Activated T-cell treated with anti-CD3 and anti-CD28 coated beads, Interleukin-2, amount 50 U/mL, for 24 hours (primary cell): ENCODE data around the gene GDPD2.
"Not testable (repeated sequence)": the region's sequence is repeated elsewhere in the genome, so short reads cannot be mapped to it uniquely, and the experiment has no call there.

Experiments
- DNase-seq: peaks from one replicate; pipeline ENCODE4 v3.0.0-alpha.2; 2020
- H3K27ac Mint-ChIP-seq: 2 replicates; pipeline ENCODE4 v1.8.0; 2020; ENCODE audit warnings: mild to moderate bottlenecking, mixed read lengths
- H3K27me3 Mint-ChIP-seq: 2 replicates; pipeline ENCODE4 v1.8.0; 2020; ENCODE audit warnings: mixed read lengths
- H3K36me3 Mint-ChIP-seq: 2 replicates; pipeline ENCODE4 v1.8.0; 2020; ENCODE audit warnings: low read depth, mixed read lengths
- H3K4me1 Mint-ChIP-seq: 2 replicates; pipeline ENCODE4 v1.8.0; 2020; ENCODE audit warnings: low read depth, mixed read lengths
- H3K4me3 Mint-ChIP-seq: 2 replicates; pipeline ENCODE4 v1.8.0; 2020; ENCODE audit warnings: mild to moderate bottlenecking, moderate library complexity, mixed read lengths
- H3K9me3 Mint-ChIP-seq: 2 replicates; pipeline ENCODE4 v1.8.0; 2020; ENCODE audit warnings: mixed read lengths

GDPD2 gene, protein sequence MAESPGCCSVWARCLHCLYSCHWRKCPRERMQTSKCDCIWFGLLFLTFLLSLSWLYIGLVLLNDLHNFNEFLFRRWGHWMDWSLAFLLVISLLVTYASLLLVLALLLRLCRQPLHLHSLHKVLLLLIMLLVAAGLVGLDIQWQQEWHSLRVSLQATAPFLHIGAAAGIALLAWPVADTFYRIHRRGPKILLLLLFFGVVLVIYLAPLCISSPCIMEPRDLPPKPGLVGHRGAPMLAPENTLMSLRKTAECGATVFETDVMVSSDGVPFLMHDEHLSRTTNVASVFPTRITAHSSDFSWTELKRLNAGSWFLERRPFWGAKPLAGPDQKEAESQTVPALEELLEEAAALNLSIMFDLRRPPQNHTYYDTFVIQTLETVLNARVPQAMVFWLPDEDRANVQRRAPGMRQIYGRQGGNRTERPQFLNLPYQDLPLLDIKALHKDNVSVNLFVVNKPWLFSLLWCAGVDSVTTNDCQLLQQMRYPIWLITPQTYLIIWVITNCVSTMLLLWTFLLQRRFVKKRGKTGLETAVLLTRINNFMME

DNA sequence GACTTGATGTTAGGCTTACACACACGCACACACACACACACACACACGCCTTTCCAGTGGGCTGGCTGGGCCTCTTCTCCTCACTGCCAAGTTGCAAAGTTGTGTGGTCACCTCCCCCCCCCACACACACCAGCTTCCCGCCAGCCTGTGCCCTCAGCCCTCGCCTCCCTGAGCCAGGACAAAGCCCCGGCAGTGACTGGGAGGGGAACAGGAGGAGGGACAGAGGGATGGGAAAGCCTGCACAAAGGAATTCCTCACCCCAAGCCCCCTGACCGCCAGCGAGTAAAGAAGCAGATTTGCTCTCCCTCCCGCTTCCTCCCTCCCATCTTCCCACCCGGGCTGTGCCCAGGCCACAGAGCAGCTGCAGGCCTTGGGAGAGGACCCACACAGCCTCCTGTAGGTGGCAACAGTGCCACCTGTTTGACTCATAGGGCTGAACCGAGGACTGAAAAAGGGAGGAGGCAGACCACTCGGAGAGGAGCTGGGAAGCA is at the start of gene GDPD2:
TSS of gene GDPD2 (plus strand) at position 464 of the 491 bp plus-strand sequence. CDS start 1,671 bp downstream, outside the sequence.
- Mint-ChIP-seq H3K27ac (no peak within 1 kb of the TSS), H3K36me3 (peaks cover 4% of the 10 kb centered on the region), H3K27me3 (peaks cover 35% of the 10 kb centered on the region), H3K4me1 (no peaks in the 10 kb centered on the region), H3K4me3 (no peak within 1 kb of the TSS), H3K9me3 (no peaks in the 10 kb centered on the region)
- no peak for DNase-seq

DNA sequence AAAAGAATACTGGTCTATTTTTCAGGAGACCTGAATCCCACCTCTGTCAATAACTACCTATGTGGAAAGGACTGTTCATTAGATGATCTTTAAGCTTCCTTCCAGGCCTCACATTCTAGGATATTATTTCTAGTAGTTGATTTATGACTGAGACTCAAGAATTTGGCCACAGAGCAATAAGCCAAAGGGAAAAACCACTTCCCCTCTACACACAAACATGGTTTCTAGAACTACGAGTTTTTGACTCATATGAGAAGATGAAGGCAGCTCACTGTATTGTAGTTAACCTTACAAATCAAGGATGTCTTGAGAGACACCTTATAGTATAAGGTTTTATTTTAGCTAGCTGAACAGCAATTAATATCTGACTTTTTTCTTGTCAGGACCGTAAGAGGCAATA is 36.9 kb upstream of the GDPD2 start:
- Mint-ChIP-seq H3K9me3 (no peaks in the 10 kb centered on the region), H3K4me3 (no peak overlapping the region), H3K4me1 (peaks cover 2% of the 10 kb centered on the region), H3K27ac (no peak overlapping the region), H3K36me3 (peaks cover 12% of the 10 kb centered on the region), H3K27me3 (peaks cover 15% of the 10 kb centered on the region)
- DNase-seq = no peak

DNA sequence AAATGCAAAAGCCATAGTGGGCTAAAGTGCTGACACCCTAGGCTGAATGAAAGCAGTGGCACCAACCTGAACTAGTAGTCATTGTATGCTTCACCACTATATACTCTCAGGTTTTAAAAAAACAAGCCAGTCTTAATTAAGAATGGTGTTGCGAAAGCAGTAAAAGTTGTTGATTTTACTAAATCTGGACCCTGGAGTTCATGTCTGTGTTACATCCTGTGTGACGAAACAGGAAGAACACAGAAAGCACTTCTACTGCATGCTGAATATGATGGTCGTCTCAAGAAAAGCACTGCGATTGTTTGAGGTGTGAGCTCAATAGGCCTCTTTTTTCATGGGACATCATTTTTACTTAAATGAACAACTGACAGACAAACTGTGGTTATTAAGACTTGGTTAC is 24.2 kb upstream of the GDPD2 start:
- DNase-seq = no peak
- Mint-ChIP-seq H3K36me3 (peaks cover 26% of the 10 kb centered on the region), H3K27me3 (peaks cover 31% of the 10 kb centered on the region), H3K9me3 (no peaks in the 10 kb centered on the region), H3K4me3 (no peak overlapping the region), H3K27ac (peak overlapping the region; percentile 58), H3K4me1 (peaks cover 10% of the 10 kb centered on the region)

DNA sequence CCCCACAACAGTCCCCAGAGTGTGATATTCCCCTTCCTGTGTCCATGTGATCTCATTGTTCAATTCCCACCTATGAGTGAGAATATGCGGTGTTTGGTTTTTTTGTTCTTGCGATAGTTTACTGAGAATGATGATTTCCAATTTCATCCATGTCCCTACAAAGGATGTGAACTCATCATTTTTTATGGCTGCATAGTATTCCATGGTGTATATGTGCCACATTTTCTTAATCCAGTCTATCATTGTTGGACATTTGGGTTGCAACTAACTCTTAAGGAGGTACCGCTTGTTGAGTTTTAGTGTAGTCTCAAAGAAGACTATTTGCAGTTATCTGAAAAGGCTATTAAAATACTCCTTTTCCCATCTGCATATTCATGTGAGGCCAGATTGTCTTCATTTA is 22.9 kb upstream of the GDPD2 start:
- Mint-ChIP-seq H3K36me3 (peaks cover 32% of the 10 kb centered on the region), H3K4me1 (peaks cover 10% of the 10 kb centered on the region), H3K27me3 (peaks cover 34% of the 10 kb centered on the region)
- H3K27ac Mint-ChIP-seq, H3K9me3 Mint-ChIP-seq, DNase-seq, H3K4me3 Mint-ChIP-seq: not testable (repeated sequence)

DNA sequence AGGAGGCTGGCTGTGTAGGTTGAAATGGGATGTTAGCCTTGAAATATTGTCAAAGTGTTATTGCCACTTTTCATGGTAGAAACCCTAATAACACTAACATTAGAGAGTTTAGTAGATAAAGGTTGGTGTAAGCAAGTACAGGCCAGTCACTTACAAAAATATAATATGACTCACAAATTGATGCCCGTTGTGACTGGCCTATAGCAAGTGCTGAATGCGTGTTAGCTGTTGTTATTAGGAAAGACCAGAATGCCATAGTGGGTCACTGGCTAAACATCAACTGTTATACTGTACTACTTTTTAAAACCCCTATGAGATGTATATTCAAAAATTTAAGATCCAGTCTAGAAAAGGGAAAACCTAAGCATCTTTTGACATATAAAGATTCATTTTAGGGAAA is 20.4 kb upstream of the GDPD2 start:
- no peaks in the 10 kb centered on the region for H3K9me3 Mint-ChIP-seq
- H3K4me1 Mint-ChIP-seq = peaks cover 10% of the 10 kb centered on the region
- H3K27me3 Mint-ChIP-seq = peaks cover 39% of the 10 kb centered on the region
- no peak overlapping the region for H3K4me3 Mint-ChIP-seq
- no peak for DNase-seq
- H3K27ac Mint-ChIP-seq = no peak overlapping the region
- peaks cover 30% of the 10 kb centered on the region for H3K36me3 Mint-ChIP-seq

DNA sequence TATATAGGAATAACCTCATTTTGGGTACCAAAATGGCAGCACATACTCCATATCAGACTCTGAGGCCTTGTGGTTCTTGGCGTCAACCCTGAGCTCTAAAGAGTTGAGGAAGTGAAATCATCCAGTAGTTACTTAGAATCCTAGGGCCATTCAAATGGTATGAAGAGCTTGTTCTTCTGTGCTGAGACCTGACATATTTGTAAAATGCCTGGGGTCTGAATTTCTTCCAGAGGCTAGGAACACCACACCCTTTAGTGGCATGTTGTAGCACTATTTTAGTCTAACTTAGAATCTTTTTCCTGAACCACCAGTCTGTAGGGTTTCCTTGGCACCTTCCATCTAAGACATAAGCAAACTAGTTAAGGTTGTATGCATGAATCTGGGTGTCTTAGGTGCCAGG is 18.1 kb upstream of the GDPD2 start:
- Mint-ChIP-seq H3K4me1 (no peaks in the 10 kb centered on the region), H3K4me3 (no peak overlapping the region), H3K27me3 (peaks cover 44% of the 10 kb centered on the region), H3K27ac (no peak overlapping the region), H3K9me3 (no peaks in the 10 kb centered on the region), H3K36me3 (peaks cover 31% of the 10 kb centered on the region)
- no peak for DNase-seq

DNA sequence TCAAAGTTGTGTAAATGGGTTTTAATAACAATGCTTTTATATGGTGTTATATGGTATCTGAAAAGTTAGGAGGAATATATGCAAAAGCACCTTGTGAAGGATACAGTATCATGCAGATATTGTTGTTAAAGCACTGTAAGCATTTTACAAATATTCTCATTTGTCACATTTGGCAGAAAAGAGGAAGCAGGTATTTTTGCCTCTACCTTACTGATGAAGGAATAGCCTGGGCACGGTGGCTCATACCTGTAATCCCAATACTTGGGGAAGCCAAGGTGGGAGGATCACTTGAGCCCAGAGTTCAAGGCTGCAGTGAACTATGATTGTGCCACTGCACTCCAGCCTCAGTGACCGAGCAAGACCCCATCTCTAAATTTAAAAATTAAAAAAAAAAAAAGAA is 12.2 kb upstream of the GDPD2 start:
- Mint-ChIP-seq H3K27ac (no peak overlapping the region), H3K4me3 (no peak overlapping the region), H3K9me3 (no peaks in the 10 kb centered on the region), H3K4me1 (no peaks in the 10 kb centered on the region), H3K36me3 (peaks cover 13% of the 10 kb centered on the region), H3K27me3 (peaks cover 23% of the 10 kb centered on the region)
- no peak for DNase-seq

DNA sequence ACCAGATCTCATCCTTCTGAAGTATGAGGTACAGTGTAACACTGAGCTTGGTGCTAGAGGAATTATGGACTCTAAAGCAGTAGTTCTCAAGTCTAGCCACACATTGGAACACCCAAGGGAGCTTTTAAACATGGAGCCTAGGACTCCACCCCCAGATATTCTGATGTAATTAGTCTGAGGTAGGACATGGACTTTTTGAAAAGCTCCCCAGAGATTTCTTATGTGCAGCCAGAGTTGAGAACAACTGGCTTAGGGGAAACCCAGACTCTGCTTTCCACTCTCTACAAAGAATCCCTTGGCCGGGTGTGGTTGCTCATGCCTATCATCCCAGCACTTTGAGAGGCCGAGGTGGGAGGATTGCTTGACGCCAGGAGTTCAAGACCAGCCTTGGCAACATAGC is 11.6 kb upstream of the GDPD2 start:
- no peak for DNase-seq

DNA sequence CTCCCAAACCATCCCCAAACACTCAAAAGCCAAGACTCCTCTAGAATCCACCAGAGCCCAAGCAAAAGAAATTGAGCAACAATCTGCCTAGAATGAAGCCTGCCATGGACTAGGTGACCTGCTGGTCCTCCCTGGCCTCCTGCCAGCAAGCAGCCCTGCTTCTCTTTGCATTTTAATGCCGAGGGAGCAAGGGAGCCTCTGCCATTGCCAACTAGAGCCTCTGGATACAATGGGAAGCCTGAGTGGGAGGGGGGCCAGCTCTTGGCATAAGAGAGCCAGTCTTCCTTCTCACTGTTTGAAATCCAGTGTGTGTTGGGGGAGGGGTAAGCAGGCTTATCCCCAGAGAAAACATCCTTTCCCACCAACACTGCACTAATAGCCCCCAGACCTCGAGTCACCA is 1.5 kb upstream of the GDPD2 start:
- H3K36me3 Mint-ChIP-seq = peaks cover 4% of the 10 kb centered on the region
- no peaks in the 10 kb centered on the region for H3K9me3 Mint-ChIP-seq
- H3K4me3 Mint-ChIP-seq = no peak overlapping the region
- no peak overlapping the region for H3K27ac Mint-ChIP-seq
- no peaks in the 10 kb centered on the region for H3K4me1 Mint-ChIP-seq
- no peak for DNase-seq
- peaks cover 29% of the 10 kb centered on the region for H3K27me3 Mint-ChIP-seq

More for the DNA sequence above, 11.6 kb upstream of the GDPD2 start:
- Mint-ChIP-seq H3K27me3 (peaks cover 19% of the 10 kb centered on the region), H3K27ac (no peak overlapping the region), H3K4me1 (no peaks in the 10 kb centered on the region), H3K4me3 (no peak overlapping the region), H3K36me3 (peaks cover 8% of the 10 kb centered on the region), H3K9me3 (no peaks in the 10 kb centered on the region)

DNA sequence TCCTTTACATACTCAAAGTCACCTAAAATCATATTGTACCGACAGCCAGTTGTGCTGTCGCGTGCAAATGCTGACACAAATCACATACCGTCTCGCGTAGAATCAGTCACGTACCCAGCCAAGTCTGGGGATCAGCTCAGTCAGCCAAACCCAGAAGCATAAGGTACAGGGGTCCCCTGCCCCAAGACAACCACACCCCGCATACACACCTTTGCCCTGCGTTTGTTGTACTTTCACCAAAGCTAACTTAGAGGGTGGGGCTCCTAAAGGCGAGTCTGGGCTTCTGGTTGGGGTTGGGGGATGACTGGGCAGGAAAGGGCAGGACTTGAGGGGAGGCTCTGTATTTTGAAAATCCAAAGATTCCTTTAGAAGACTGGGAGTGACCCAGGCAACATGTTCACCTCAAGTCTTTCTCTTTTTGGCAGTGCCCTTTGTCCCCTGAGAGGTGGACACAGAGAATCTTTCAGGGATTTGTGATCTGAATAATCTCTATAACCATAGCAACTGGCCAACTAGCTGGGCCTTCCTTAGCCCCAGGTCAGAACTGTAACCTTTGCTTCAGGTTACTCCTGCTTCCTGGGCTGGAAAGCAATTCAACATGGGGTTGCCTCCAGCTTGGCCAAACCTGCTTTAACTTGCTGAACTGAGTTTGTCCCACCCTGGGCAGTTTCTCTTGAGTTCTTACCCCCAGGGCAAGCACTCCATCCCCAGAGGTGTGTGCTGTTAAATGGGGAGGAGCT is 992 bp downstream of the GDPD2 start:
- Mint-ChIP-seq H3K4me3 (no peak overlapping the region), H3K36me3 (peaks cover 4% of the 10 kb centered on the region), H3K4me1 (no peaks in the 10 kb centered on the region), H3K27me3 (peaks cover 34% of the 10 kb centered on the region), H3K27ac (no peak overlapping the region), H3K9me3 (no peaks in the 10 kb centered on the region)
- DNase-seq = no peak

DNA sequence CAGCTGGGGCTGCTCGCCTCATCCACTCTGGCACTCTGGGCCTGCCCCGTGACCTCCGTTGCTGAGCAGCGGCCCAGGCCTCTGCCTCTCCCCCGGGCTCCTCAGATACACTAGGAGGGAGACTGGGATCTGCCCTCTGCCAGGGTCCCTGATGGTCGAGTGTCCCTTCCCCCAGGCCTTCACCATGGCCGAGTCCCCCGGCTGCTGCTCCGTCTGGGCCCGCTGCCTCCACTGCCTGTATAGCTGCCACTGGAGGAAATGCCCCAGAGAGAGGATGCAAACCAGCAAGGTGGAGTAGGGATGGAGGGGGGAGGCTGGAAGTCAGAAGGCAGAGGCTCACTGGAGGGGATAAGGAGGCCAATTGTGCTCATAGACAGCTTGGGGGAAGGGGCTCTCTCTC is 1.7 kb downstream of the GDPD2 start:
- Mint-ChIP-seq H3K9me3 (no peaks in the 10 kb centered on the region), H3K4me3 (no peak overlapping the region), H3K4me1 (no peaks in the 10 kb centered on the region), H3K36me3 (no peaks in the 10 kb centered on the region), H3K27ac (no peak overlapping the region), H3K27me3 (peaks cover 38% of the 10 kb centered on the region)
- DNase-seq = no peak

DNA sequence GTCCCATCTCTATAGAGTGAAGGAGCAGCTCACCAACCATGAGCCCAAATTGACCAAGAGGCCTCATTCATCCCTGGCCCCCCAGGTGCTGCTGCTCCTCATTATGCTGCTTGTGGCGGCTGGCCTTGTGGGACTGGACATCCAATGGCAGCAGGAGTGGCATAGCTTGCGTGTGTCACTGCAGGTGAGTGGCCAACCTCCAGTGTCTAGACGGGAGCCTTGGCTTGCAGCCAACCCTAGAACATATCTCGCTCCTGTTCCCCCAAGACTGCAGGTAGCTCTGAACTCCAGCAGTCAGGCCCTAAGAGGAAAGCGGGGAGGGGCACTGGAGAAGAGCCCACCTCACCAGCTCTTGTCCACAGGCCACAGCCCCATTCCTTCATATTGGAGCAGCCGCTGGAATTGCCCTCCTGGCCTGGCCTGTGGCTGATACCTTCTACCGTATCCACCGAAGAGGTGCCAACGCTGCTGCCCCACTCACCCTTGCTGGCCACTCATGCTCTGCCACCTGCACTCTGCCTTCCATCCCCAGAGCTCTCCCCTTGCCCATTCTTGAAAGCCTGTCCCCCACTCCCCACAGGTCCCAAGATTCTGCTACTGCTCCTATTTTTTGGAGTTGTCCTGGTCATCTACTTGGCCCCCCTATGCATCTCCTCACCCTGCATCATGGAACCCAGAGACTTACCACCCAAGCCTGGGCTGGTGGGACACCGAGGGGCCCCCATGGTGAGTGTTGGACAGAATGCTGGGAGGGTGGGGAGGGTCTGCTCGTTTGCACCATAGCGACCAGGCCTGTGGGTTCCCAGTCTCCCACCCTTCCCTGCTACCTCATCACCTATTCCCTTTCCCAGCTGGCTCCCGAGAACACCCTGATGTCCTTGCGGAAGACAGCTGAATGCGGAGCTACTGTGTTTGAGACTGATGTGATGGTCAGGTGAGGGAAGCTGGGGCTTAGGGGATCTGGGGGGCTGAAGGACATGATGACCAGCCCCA is 3.5 kb downstream of the GDPD2 start:
- no peaks in the 10 kb centered on the region for H3K4me1 Mint-ChIP-seq
- no peak overlapping the region for H3K4me3 Mint-ChIP-seq
- no peaks in the 10 kb centered on the region for H3K36me3 Mint-ChIP-seq
- no peak overlapping the region for H3K27ac Mint-ChIP-seq
- H3K27me3 Mint-ChIP-seq = peaks cover 35% of the 10 kb centered on the region
- no peaks in the 10 kb centered on the region for H3K9me3 Mint-ChIP-seq
- no peak for DNase-seq

DNA sequence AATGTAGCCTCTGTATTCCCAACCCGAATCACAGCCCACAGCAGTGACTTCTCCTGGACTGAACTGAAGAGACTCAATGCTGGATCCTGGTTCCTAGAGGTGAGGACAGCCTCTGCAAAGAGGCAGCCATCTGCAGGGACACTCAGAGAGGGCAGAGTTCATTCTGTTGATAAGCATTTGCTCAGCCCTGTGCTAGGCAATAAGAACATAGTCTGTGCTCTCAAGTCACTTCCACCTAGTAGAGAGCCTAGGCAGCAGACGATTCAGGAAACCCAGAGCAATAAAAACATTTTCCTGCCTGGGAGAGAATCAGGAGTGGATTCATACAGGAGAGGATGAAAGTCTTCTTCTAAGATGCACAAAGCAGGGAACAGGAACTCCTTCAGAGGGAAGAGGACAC is 4.3 kb downstream of the GDPD2 start:
- DNase-seq = no peak
- Mint-ChIP-seq H3K27ac (no peak overlapping the region), H3K36me3 (no peaks in the 10 kb centered on the region), H3K4me1 (no peaks in the 10 kb centered on the region), H3K9me3 (no peaks in the 10 kb centered on the region), H3K27me3 (peaks cover 35% of the 10 kb centered on the region), H3K4me3 (no peak overlapping the region)

DNA sequence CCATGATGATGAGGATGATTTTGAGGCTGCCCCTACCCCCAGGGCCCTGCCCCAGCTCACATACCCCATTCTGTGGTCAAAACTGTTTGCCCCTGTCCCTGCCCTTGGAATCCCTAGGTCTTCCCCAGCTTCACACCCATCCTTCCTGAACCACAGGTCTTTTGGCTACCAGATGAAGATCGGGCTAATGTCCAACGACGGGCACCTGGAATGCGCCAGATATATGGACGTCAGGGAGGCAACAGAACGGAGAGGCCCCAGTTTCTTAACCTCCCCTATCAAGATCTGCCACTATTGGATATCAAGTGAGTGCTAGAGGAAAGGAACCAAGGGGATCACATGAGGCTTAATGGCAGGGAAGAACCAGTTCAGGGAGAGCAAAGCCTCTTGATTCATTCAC is 6.6 kb downstream of the GDPD2 start:
- Mint-ChIP-seq H3K36me3 (no peaks in the 10 kb centered on the region), H3K27ac (no peak overlapping the region), H3K4me1 (peaks cover 7% of the 10 kb centered on the region), H3K27me3 (peaks cover 30% of the 10 kb centered on the region), H3K4me3 (no peak overlapping the region), H3K9me3 (no peaks in the 10 kb centered on the region)
- no peak for DNase-seq
